Hypothalamus (tissue), 51 donors: Measurements from ENCODE around the gene PFKP.
A peak's percentile ranks its signal among the peaks of the same experiment; 100 is the strongest.

Source experiments
- DNase-seq, 51 donors: peaks; one replicate each; lab custom pipeline; 2025; lab: John Stamatoyannopoulos, UW

The PFKP gene

DNA sequence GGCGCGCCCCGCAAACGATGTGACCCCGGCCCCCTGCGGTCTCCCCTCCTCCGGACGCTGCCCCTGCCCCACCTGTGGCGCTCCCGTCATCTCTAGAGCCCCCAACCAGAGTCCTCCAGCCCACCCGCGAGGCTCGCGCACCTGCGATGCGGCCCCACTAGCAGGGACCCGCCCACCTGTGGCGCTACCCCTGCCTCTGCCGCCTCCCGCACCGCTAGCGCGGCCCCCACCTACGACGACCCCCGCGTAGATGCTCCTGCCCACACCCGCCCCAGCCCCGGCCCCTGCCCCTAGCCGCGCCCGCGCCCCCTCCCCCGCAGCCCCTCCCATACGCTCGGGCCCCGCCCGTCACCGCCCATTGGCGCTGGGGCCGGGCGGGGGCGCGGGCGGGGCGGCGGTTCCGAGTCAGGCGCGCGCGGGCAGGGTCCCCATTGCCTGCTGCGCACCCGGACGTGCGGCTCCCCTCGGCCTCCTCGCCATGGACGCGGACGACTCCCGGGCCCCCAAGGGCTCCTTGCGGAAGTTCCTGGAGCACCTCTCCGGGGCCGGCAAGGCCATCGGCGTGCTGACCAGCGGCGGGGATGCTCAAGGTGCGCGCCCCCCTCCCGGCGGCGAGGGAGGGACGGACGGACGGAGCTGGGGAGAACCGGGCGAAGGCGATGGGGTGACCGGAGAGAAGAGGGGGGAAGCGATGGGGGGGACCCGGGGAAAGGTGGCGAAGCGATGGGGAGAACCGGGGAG, at the start of gene PFKP:
Gene PFKP, plus strand, starts transcription at position 431 of the 741 bp plus-strand sequence. Its CDS starts 48 bp downstream, at position 479.
- DNase-seq, result peak in 23 of 51 donors; percentile 10 to 70 (median 37)

DNA sequence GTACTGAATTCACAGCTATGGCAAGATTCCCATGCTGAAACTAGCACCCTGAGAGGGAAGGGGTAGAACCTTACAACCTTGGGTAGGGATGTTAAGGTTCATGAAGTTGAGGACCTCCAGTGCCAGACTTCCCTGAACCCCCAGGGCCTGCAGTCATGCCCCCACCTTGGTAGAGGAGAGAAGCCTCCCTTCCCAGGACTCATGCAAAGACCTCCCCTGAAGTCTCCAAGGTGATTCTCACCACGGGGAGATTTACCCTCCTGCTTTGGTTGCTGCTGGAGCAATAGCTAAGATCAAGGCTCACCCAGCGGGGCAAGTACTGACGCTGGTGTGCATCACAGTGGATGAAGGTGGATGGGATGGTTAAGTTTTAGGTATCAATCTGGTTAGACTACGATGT, 49.1 kb upstream of the PFKP start:
- no peak for DNase-seq

DNA sequence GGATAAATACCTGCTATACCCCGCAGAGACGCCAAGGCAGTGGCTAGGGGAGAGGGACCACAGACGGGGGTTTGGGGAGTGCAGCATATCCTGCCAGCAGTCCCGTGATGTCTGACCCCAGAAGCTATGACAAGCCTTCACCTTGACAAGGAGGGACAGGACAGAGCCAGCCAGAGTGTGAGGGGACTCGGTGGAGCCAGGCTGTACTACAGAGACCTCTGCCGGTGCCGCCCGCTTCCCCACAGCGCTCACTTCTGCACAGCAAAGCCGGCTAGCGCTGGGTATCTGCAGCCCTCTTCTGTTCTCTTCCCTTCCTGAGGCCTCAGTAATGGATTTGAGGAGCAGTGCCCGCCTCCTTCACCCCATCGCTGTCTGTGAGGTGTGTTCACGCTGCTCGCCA, 47.0 kb upstream of the PFKP start:
- DNase-seq, result no peak

DNA sequence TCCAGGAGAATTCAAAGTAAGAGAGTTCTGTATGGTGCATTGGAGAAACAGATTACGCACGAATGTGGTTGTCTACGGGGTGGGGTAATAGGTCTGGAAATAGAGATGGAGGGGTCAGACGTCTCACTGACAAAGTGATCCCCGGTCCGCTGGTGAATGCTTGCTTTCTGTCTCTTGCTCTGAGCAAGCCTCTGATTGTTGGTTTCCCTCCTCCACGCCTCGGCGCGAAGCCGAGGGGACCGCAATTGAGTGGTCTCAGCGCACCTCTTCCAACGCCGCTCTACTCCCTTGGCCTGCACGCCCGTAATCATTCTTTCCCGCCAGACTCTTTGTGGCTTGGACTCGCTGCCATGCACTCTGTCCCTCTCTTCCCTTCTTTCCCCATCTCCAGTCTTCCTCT, 46.5 kb upstream of the PFKP start:
- no peak for DNase-seq

DNA sequence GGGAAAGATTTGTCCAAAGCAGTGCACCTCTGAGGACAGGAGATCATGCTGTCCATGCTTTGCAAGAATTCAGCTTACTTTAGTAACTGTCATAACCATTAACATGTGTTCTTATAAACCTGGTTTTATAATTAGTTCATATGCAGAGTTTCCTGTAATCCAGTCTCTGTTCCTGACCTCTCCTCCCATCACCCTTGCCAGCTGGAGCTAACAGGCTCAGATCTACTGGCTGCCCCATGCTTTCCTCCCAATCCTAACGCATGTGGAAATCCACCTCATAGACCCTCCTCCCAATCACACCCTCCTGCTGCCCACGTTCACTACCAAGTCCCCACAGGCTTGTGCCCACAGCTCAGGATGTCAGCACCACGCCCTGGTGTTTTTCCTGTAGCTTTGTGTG, 45.3 kb upstream of the PFKP start:
- DNase-seq, result no peak

DNA sequence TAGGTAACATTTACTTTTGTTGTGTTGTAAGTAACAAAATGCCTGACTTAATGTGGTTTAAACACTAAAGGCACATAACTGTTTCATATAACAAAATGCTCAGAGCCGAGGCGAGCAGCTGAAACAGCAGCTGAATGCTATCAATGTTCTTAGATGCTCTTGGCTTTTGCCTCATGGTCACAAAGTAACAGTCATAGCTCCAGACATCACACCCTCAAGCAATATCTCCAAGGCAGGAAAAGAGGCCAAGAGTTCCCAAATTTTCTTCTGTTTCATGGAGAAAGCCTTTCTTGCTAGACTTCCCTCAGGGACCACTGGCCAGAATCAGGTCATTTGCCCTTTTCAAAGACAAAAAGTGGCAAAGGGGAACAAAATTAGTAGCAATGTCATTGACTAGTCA, 43.5 kb upstream of the PFKP start:
- DNase-seq, result no peak

DNA sequence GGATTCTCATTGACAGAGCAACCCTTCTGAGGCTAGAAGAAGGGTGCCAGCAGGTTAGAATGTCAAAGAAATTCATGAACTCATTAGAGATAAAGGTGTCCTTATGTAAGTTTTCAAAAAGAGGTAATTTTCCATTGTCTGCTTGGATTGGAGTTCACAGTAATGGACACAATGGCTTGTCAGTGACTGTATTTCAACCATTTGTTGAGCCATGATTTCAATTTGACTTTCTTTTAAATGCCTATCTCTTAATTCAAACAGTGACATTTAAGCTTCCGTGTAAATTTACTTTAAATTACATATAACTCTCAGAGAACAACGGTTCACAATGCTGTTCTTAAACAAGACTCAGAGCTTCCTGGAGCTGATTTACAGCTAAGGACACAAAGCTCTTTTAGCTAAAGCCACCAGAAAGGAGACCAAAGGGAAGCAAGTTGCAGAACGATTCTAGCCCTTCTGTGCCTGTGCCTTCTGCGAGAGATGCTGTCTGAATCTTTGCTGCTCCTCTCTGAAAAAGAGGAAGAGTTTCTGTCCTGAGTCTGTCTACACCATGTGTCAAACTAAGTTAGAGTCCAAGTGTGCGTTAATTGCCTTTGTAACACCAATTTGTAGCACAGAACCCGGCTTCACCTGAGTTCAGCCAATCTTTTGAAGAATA, 42.2 kb upstream of the PFKP start:
- DNase-seq, result no peak

DNA sequence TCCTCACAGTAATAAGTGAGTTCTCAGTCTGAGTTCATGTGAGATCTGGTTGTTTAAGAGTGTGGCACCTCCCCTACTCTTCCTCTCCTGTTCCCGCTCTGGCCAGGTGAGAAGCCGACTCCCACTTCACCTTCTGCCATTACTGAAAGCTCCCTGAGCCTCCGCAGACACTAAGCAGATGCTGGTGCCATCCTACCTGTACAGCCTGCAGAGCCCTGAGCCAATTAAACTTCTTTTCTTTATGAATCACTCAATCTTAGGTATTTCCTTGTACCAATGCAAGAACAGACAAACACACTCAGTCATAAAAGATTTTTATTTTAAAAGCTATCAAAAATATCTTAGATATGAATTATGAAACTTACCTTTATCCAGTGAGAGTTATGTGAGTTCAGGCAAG, 39.5 kb upstream of the PFKP start:
- no peak for DNase-seq

DNA sequence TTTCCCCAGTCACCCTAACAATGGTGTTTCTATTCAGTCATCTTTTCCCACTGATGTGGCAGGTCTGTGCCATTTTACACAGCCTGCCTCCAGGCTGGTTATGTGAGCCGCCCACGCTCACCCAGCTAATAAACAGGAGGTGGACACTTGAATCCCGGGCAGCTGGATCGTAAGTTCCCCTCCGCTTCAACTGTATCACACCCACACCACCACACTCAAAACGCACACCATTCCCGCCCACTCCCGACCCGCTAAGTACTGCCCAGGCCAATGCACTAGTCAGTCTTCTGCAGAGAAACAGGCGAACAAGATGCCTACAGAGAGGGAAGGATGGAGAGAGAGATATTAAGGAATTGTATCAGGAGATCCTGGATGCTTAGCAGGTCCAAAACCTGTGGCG, 38.9 kb upstream of the PFKP start:
- no peak for DNase-seq

DNA sequence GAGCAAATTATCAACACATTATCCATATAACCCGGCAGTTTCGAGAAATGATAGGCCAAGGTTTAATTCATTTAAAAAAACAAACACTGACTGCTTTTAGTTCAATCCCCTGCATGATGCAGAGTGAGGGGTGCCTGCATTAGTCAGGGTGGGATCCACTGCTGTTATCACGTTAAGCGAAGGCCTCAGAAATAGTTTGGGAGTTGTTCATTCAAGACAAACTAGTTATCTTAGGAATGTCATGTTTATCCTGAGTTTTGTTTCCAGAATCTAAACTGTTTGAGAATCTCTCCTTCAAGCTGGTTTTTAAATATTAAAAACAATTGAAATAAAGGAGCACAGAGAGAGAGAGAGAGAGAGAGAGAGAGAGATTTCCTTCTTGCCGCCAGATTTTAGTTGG, 36.6 kb upstream of the PFKP start:
- DNase-seq, result no peak

DNA sequence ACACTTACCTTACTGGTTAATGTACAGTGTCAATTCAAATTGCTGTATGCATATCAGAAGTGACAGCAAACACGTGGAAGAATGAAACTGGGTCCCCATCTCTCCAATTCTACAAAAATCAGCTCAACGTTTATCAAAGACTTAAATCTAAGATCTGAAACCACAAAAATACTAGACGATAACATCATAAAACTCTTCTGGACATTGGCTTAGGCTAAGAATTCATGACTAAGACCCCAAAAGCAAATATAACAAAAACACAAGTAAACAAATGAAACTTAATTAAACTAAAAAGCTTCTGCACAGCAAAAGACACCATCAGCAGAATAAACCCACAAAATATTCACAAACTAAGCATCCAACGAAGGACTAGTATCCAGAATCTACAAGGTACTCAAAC, 35.9 kb upstream of the PFKP start:
- DNase-seq, result no peak

DNA sequence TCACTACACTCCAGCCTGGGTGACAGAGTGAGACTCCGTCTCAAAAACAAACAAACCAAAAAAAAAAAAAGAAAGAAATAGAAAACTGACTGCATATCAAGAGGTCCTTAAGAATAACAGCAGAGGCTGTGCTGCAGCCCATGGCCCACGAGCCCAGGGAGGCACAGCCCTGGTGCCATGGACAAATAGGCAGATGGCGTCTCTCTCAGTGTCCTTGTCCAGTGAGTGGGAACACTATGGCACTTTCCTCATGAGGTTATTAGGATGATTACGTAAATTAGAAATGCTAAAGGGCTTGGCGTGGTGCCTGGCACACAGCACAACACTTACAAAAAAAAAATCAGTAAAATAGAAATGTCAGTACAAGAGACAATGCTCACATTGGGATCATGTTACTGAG, 33.4 kb upstream of the PFKP start:
- DNase-seq, result no peak

DNA sequence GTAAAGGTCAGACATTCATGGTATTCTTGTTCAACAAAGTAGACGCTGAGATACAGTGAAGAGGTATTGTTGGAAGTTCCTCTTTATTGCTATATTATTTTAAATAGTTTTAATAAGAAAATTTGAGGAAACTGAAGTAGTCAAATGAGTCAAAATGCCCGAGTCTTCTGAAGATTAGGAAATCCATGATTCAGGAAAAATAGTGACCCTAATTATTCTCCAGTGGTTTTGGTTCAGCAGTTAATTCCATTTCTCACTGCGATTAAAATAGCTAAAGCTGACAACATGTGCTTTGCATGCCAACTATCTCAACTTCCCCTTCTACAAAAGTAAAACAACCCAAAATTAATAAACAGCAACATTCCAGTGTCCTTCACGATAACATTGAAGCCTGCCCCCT, 32.7 kb upstream of the PFKP start:
- DNase-seq, result no peak

DNA sequence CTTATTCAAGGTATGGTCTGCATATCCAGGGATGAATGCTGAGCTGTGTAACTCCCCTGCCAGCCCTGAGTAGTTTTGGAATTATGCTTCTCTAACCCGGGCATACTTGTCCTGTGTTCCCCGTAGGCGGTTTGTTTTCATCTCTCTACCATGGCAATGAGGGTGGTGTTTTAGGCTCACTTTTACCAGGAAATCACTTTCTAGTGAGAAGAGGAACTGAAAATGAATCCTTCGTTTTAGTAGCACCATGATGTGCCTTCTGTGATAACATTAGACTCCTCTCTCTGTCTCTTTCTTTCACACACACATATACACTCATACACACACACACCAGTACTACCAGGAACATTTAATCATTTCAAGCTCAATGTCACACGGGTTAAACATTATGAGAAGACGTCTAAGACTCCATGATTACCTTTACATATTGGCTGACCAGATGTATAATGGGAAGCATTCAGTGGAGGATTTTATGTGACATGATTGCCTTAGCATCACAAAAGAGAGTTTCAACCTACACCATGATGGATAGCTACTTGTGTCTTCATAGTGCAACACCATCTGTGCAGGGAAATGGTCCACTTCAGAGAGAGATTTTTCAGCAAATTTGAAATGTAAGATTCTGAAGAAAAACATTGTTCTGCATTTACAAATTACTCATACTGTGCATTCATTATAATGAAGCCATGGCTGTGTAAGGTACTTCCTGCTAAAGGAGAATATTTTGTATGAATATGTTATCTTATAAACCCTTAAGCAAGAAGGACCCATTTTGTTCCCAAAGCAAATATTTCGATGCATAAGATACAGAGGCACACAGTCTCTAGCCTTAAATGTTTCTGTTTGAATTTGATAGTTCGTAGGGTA, 31.0 kb upstream of the PFKP start:
- DNase-seq, result peak in 1 of 51 donors; percentile 13

DNA sequence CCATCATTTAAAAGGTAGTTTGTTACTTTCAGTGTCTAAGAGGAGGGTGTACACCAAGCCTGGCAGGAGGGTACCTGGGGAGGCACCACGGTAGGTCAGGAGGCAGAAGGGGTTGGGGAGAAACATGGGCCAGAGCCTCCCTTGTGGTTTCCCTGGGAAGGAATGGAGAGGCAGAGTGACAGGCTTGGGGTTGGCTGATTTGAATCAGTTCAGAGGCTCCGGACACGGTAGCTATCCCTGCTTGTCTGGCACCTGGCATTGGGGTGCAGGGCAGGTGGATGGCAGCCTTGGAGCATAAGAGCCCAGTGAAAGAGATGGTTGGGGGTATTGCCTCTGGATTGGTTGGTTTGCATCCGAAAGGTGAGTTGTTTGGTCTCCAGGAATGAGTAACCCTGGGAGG, 30.2 kb upstream of the PFKP start:
- no peak for DNase-seq

DNA sequence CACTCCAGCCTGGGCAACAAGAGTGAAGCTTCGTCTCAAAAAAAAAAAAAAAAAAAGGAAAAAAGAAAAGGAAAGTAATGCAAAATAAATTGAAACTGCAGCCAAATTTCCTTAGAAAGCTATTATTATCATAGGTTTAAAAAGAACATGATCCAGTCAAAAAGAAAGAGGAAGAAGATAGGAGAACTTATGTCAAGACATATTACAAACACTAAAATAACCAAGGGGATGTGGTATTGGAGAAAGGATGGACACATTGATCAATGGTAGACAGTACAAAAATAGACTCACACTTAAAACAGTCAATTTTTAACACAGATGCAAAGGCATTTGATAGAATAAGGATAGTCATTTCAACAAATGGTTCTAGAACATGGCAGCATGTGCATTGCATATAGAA, 27.3 kb upstream of the PFKP start:
- no peak for DNase-seq

DNA sequence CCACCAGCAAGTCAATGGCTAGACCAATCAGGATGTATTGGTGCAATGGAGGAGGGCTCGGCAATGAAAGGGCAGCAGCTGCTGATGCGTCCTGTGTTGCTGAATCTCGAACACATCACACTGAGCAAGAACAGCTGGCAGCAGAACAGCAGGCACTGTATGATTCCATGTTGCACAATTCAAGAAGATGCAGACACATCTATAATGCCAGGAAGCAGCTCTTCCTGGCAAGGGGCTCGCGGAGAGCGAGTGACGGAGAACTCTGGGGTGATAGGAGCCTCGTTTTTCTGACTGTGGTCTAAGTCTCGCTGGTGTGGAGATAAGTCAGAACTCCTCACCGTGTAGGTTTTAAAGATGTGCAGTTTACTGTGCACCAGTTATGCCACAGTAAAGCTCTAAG, 24.8 kb upstream of the PFKP start:
- DNase-seq, result no peak

DNA sequence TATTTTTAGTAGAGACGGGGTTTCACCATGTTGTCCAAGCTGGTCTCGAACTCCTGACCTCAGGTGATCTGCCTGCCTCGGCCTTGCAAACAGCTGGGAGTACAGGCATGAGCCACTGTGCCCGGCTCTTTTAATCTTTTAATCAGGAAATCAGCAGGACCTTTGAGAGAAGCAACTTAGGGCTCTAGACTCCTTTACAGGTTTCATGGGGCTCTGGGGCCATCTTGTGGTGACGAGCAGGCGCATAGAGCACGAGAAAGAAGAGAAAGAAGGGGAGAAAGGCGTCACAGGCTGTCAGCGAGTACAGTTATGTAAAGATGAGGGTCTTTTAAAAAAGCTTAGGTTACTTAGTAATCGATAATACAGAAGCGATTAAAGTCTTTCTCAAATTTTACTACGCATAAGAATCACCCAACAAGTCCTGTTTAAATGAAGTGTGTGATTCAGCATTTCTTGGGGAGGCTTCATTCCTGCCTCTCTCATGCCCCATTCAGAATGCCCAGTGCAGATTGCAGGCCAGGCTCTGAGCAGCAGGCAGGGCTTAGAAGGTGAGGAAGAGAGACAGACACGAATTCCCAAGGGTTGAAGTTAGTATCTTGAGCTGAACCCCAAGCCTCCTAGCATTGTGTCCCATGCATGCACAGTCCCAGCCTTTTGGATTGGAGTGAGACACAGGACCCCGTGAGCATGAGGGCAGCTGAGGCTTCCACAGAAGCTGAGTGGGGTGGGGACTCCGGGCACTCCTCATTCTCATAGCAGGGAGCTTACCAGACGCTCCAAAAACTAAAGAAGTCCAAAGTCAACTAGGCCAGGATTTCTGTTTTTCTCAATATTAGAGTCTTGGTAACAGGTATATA, 23.6 kb upstream of the PFKP start:
- peak in 33 of 51 donors; percentile 6 to 80 (median 49) for DNase-seq

DNA sequence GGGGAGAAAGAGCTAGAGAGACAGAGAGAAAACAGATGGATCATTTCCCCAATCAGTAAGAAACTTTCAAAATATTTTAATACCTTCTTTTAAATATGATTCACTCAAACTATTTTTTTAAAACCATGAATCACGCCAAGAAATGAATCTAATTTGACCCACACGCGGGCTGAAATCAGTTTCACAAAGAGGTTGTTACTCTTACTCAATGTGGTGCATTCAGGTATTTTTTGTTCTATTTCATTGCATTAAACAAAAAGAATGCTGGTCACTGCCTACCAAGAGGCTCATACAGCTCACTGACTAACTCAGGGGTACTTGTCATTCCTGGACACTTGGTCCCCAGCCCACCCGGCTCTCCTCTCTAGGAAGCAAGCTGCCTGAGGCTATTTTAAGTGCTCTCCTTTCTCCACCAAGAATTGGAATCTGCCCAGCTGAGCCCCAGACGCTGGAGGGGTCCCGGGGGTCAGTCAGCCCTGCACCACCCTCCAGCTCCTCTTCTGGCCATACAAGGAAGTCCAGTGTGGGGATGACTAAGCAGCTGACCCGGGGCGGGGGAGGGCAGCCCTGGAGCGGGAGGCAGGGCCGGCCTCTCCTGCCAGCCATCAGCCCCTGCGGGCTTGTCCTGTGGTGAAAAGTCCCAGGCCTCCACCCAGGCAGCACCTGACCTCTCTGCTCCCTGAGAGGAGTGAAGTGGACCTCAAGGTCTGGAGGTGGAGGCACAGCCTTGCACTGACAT, 21.7 kb upstream of the PFKP start:
- peak in 32 of 51 donors; percentile 10 to 74 (median 43) for DNase-seq
